Measurements from ENCODE around the gene BMS1. TPM values are rescaled to one million over a fixed set of nuclear protein-coding genes. Genes with fewer than 3 reads are reported as not detected.
"Not testable (repeated sequence)": the region's sequence is repeated elsewhere in the genome, so short reads cannot be mapped to it uniquely, and the experiment has no call there.

Gene BMS1
- total RNA-seq, 2 donors from 2014 or later: 14.9 to 24.5 TPM

- ATAC-seq; H3K9me3 Mint-ChIP-seq; DNase-seq (ENCODE audit: low spot score in 2 of 2); H3K27ac Mint-ChIP-seq: not testable (repeated sequence)
- H3K36me3 Mint-ChIP-seq: peaks cover 12 to 28% of the 10 kb centered on the region in 2 donors
These were observed 45.8 kb downstream of the BMS1 start for GRCh38 chr10:42828391-42828790.

DNA sequence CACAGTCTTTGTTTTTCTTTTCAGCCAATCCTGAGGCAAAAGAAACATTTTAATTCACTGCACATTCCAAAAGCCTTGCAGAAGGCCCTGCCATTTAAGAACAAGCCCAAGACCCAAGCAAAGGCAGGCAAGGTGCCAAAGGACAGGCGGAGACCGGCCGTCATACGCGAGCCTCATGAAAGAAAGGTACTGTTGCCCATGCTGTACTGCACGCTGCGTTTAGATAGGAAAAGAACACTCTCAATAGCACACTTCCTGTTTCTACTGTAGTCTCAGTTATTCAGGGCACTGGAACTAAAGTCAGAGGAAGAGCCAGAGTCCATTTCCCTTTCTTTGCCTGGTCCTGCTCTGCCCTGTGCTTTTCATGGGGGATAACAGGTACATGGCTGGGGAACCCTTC lies 47.6 kb downstream of the BMS1 start:
- Mint-ChIP-seq H3K36me3 (peaks cover 0 to 17% of the 10 kb centered on the region in 2 donors), H3K27ac (no peak overlapping the region), H3K9me3 (no peaks in the 10 kb centered on the region)
- no peak for DNase-seq (ENCODE audit: low spot score in 2 of 2)
- ATAC-seq: no peak

DNA sequence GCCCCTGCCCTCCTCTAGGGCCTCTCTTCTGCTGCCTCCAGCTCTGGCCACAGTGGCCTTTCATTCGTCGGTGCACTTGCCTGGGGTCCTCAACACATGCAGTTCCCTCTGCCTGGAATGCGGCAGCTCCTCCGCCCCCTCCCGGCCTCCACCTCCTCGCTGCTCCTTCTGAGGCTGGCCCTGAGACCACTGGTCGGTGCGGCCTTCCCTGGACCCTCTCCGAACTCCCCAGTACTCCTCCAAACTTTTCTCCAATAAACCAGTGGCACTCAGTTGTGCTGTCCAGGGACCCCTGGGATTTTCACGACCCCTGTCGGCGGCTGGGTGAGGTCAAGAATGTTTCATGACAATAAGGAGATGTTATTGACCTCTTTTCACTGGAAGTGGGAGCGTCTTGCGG lies 53.5 kb downstream of the BMS1 start:
- H3K27ac Mint-ChIP-seq: no peak overlapping the region
- ATAC-seq (no peak), DNase-seq (ENCODE audit: low spot score in 2 of 2) (no peak)
- no peaks in the 10 kb centered on the region for H3K36me3 Mint-ChIP-seq
- no peaks in the 10 kb centered on the region for H3K9me3 Mint-ChIP-seq

DNA sequence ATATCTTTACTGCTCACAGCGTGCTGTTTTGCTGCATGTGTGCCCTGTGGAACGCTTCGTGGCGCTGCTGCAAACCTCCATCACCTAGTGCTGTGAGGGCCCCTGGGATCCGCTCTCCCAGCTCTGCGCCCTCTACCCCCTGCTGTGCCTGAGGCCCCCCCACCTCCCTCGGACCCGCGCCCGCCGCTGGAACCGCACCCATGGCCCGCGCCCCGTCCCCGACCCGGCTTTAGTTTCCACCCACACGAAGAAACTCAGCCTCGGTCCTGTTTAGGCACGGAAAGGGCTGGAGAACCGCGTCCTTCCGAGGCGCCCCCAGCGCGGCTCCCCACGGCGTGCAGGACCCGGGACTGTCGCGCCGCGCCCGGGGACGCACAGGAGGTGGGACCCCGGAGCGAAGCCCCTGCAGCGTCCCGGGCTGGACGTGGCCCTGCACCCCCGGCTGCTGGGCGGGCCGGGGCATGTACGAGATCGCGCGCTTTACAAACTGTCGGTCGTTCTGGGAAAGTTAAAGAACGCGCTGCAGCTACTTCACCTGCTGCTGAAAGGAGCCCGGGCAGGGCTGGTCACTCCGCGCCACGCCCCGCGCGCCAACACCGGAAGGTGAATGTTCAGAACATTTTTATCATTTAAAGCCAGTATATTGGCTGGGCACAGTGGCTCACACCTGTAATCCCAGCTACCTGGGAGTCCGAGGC lies 54.3 kb downstream of the BMS1 start:
- ATAC-seq: peak in 1 of 2 donors; percentile 57
- Mint-ChIP-seq H3K27ac (no peak overlapping the region), H3K36me3 (no peaks in the 10 kb centered on the region), H3K9me3 (no peaks in the 10 kb centered on the region)
- DNase-seq (ENCODE audit: low spot score in 2 of 2): no peak

- ATAC-seq; DNase-seq (ENCODE audit: low spot score in 2 of 2): not testable (repeated sequence)
These were observed 62.2 kb downstream of the BMS1 start for GRCh38 chr10:42844810-42845209.

DNA sequence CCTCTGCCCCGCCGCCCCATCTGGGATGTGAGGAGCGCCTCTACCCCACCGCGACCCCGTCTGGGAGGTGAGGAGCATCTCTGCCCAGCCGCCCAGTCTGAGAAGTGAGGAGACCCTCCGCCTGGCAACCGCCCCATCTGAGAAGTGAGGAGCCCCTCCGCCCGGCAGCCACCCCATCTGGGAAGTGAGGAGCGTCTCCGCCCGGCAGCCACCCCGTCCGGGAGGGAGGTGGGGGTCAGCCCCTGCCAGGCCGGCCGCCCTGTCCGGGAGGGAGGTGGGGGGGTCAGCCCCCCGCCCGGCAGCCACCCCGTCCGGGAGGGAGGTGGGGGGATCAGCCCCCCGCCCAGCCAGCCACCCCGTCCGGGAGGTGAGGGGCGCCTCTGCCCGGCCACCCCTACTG lies 64.7 kb downstream of the BMS1 start:
- not testable (repeated sequence) for DNase-seq (ENCODE audit: low spot score in 2 of 2); H3K36me3 Mint-ChIP-seq; H3K27ac Mint-ChIP-seq; H3K9me3 Mint-ChIP-seq; ATAC-seq

More at GRCh38 chr10:42844810-42845209, 62.2 kb downstream of the BMS1 start:
- not testable (repeated sequence) for H3K36me3 Mint-ChIP-seq, H3K27ac Mint-ChIP-seq, H3K9me3 Mint-ChIP-seq

DNA sequence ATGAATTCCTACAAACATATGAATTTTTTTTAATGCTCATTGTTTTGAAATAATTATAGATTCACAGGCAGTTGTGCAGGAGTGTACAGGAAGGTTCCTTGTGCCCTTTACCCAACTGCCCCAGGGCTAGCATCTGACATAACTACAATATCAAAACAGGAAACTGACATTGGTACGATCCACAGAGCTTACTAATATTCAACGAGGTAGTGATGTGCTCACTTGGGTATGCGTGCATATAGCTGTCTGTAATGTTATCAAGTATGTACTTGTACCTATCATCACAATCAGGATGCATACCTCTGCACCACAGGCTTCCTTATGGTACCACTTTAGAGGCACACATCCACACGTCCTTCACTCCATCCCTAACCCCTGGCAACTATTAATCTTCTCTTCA lies 68.3 kb downstream of the BMS1 start:
- Mint-ChIP-seq H3K36me3 (no peaks in the 10 kb centered on the region), H3K9me3 (no peaks in the 10 kb centered on the region), H3K27ac (no peak overlapping the region)
- DNase-seq (ENCODE audit: low spot score in 2 of 2) (no peak), ATAC-seq (no peak)

DNA sequence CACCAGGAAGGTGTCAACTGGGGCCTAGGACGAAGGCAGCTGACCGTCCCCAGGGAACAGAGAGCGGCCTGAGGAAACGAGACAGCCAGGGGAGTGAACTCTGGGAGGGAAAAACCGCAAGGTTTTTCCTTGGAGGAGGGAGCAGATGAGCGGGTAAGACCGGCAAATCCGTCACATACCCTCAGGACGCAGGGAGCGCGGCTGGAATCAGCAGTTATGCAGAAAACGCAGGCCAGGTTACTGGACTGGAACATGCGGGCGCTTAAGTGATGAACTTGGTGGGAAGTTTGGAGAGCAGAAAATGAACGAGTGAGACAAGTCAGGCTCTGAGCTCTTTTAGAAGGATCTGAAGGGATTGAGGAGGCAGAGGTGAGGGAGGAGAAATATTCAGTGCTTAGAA lies 76.7 kb downstream of the BMS1 start:
- no peak for DNase-seq (ENCODE audit: low spot score in 2 of 2)
- no peaks in the 10 kb centered on the region for H3K36me3 Mint-ChIP-seq
- ATAC-seq: no peak
- no peaks in the 10 kb centered on the region for H3K9me3 Mint-ChIP-seq
- no peak overlapping the region for H3K27ac Mint-ChIP-seq

DNA sequence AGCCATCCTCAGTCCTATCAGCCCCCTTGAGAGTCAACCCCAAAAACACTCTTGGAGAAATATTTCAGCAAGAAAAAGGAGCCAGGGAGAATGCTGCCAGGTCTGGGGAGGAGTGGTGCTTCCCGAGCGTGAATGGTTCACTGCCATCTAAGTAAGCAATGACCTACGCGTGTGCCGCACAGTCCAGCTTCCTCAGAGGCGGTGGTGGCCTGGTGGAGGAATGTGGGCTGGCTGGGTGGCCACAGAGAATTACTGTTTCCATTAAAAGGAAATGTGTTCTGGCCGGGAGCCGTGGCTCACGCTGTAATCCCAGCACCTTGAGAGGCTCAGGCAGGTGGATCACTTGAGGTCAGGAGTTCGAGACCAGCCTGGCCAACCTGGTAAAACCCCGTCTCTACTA lies 77.4 kb downstream of the BMS1 start:
- H3K27ac Mint-ChIP-seq; DNase-seq (ENCODE audit: low spot score in 2 of 2); H3K36me3 Mint-ChIP-seq; H3K9me3 Mint-ChIP-seq; ATAC-seq: not testable (repeated sequence)

GRCh38 chr10:42862801-42863200 lies 80.2 kb downstream of the BMS1 start:
- not testable (repeated sequence) for ATAC-seq; H3K36me3 Mint-ChIP-seq; H3K9me3 Mint-ChIP-seq; DNase-seq (ENCODE audit: low spot score in 2 of 2); H3K27ac Mint-ChIP-seq

GRCh38 chr10:42864575-42864974 lies 82.0 kb downstream of the BMS1 start:
- ATAC-seq (no peak), DNase-seq (ENCODE audit: low spot score in 2 of 2) (no peak)
- H3K27ac Mint-ChIP-seq: no peak overlapping the region
- H3K36me3 Mint-ChIP-seq: no peaks in the 10 kb centered on the region
- H3K9me3 Mint-ChIP-seq: no peaks in the 10 kb centered on the region

DNA sequence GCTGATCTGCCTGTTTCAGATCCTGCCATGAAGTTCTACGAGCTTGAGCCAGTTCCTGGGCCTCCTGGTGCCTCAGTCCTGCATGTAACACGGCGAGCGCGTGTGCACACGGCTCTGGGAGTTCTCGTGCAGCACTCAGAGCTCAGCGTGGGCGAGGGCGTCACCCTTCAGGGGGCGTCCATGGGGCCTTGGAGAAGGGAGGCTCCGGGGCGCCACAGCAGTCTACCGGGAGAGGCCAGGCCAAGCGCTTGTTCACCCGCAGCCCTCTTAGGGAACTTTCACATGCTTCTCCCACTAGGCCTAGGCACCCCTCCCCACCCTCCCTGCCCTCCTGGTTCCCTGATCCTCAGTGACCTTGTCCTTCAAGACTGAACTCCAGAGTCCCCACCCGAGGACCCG lies 83.1 kb downstream of the BMS1 start:
- no peak overlapping the region for H3K27ac Mint-ChIP-seq
- H3K9me3 Mint-ChIP-seq: no peaks in the 10 kb centered on the region
- ATAC-seq (no peak), DNase-seq (ENCODE audit: low spot score in 2 of 2) (no peak)
- no peaks in the 10 kb centered on the region for H3K36me3 Mint-ChIP-seq

DNA sequence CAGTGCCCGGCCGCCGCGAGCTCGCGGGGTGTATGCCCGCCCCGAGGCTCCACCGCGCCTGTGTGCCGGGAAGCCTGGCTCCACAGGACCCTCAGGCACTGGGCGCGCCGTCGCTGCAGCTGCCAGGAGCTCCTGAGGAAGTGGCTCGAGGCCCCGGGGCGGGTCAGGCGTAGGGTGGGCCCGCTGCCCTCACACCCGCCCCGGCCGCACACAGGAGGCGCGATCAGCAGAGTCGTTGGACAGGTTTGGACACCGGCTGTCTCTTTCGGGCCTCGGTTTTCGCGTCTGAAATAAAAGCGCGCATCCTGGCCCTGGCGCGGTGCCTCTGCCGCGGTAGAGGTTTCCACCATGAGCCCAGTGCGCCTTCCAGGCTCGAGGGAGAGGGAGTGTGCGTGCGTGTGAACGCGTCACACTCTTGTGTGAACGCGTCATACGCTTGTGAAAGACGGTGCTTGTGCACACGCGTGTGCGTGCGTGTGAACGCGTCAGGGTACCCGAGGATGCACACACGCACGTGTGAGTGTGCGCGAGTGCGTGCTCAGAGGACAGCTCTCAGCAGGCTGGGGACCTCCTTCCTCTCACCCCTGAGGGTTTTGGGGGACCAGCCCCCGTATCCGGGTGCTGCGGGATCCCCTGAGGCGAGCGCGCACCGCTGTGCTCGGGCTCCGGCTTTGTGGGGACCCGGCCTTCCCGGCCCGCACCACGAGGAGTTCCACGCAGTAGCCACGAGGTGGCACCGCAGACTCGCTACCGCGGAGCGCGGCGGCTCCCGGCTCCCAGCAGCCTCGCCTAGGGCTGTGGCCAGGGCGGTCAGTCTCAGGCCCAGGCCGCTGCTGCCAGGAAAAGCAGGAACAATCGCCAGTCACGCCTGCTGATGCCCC lies 83.8 kb downstream of the BMS1 start:
- no peaks in the 10 kb centered on the region for H3K9me3 Mint-ChIP-seq
- H3K27ac Mint-ChIP-seq: no peak overlapping the region
- no peaks in the 10 kb centered on the region for H3K36me3 Mint-ChIP-seq
- ATAC-seq (peak; percentile 80 to 87), DNase-seq (ENCODE audit: low spot score in 2 of 2) (peak; percentile 71 to 75)

- H3K9me3 Mint-ChIP-seq: no peaks in the 10 kb centered on the region
- no peak overlapping the region for H3K27ac Mint-ChIP-seq
These were observed 85.0 kb downstream of the BMS1 start for GRCh38 chr10:42867571-42867970.

GRCh38 chr10:42868530-42868929 lies 85.9 kb downstream of the BMS1 start:
- ATAC-seq: no peak
- H3K27ac Mint-ChIP-seq: no peak overlapping the region
- DNase-seq (ENCODE audit: low spot score in 2 of 2): no peak
- H3K9me3 Mint-ChIP-seq: no peaks in the 10 kb centered on the region
- H3K36me3 Mint-ChIP-seq: no peaks in the 10 kb centered on the region

More at GRCh38 chr10:42867571-42867970, 85.0 kb downstream of the BMS1 start:
- H3K36me3 Mint-ChIP-seq: no peaks in the 10 kb centered on the region
- DNase-seq (ENCODE audit: low spot score in 2 of 2) (no peak), ATAC-seq (no peak)

DNA sequence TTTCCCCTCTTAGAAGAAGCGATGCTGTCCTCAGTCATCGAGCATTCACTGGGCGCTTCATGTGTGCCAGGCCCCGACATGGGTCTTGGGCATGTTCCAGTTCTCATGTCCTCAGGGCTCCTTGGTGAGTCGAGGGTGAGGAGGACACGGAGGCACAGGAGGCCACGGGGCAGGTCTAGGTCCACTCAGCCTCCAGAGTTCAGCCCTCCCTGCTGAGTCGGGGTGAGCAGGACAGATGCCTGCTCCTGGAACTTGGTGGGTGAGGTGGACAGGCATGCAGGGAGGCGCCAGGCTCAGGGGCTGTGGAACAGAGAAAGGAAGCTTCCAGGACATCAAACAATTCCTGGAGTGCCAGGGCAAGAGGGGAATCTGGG lies 87.4 kb downstream of the BMS1 start:
- Mint-ChIP-seq H3K9me3 (no peaks in the 10 kb centered on the region), H3K27ac (no peak overlapping the region), H3K36me3 (no peaks in the 10 kb centered on the region)
- ATAC-seq (no peak), DNase-seq (ENCODE audit: low spot score in 2 of 2) (no peak)

- not testable (repeated sequence) for DNase-seq (ENCODE audit: low spot score in 2 of 2); H3K36me3 Mint-ChIP-seq; ATAC-seq; H3K27ac Mint-ChIP-seq; H3K9me3 Mint-ChIP-seq
These were observed 88.6 kb downstream of the BMS1 start for GRCh38 chr10:42871138-42871641.
